ENCODE results near the gene ADIPOQ.
A peak's percentile ranks its signal among the peaks of the same experiment; 100 is the strongest.
"Not testable (repeated sequence)": the region's sequence is repeated elsewhere in the genome, so short reads cannot be mapped to it uniquely, and the experiment has no call there.

The ADIPOQ gene

DNA sequence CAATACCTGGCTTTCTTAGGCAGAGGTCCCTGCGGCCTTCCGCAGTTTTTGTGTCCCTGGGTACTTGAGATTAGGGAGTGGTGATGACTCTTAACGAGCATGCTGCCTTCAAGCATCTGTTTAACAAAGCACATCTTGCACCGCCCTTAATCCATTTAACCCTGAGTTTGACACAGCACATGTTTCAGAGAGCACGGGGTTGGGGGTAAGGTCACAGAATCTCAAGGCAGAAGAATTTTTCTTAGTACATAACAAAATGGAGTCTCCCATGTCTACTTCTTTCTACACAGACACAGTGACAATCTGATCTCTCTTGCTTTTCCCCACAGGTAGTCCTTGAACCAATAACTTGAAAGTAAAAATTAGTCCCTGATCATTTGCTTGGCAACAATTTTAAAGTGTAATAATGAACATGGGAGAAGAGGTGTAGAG lies 45.0 kb downstream of the ADIPOQ start:
- H3K36me3 ChIP-seq (ENCODE audit: control insufficient read depth in 1 of 2, insufficient read depth in 2 of 2, low read length in 2 of 2); H3K4me3 ChIP-seq (ENCODE audit: low read depth, low read length); H3K9ac ChIP-seq (ENCODE audit: low read length); DNase-seq; H2BK5ac ChIP-seq (ENCODE audit: low read depth, low read length, poor library complexity); H3K18ac ChIP-seq (ENCODE audit: low read length); H4K91ac ChIP-seq (ENCODE audit: low read depth, low read length); H4K12ac ChIP-seq (ENCODE audit: low read depth, low read length); H3K27me3 ChIP-seq (ENCODE audit: insufficient read depth, low read length); H3K23ac ChIP-seq (ENCODE audit: low read length); H2AK5ac ChIP-seq (ENCODE audit: low read length); H3K4me1 ChIP-seq (ENCODE audit: control insufficient read depth in 1 of 2, insufficient read depth in 2 of 2, low read length in 2 of 2); H3K79me2 ChIP-seq (ENCODE audit: control insufficient read depth, insufficient read depth, low read length, poor library complexity); H3K4ac ChIP-seq (ENCODE audit: low read depth, low read length); H2BK12ac ChIP-seq (ENCODE audit: low read length); H3K9me3 ChIP-seq (ENCODE audit: insufficient read depth, low read depth, low read length); H3K4me2 ChIP-seq (ENCODE audit: low read length); H3K79me1 ChIP-seq (ENCODE audit: low read length); H3K14ac ChIP-seq (ENCODE audit: low read length); H4K8ac ChIP-seq (ENCODE audit: low read depth, low read length); H2BK120ac ChIP-seq (ENCODE audit: insufficient read depth, low read length, poor library complexity); H3K27ac ChIP-seq (ENCODE audit: low read depth, low read length); H2AFZ ChIP-seq (ENCODE audit: insufficient read depth, low read length, poor library complexity): not testable (repeated sequence)
- no CpG with 5 or more reads among the region's 5 CpGs for WGBS (ENCODE audit: extremely low coverage, insufficient coverage, insufficient read length)

DNA sequence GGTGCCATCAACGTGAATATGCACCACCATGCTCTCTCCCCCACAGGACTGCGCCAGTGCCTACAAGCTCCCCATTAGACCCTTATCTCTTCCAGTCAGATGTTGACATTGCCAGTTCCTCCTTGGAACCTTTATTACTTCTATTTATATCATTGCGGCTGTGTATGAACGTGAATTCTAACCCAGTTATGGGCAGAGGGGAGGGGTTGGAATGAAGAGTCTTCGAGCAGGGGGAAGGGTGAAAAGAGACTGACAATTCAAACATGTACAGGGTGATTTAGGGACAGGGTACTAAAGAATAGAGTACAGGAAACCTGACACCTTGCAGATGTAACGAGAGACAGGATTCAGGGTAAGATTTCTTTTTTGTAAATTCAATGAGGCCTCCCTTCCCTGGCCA lies 46.1 kb downstream of the ADIPOQ start:
- DNase-seq, result no peak
- Histone ChIP-seq H3K79me2 (ENCODE audit: control insufficient read depth, insufficient read depth, low read length, poor library complexity) (no peaks in the 10 kb centered on the region), H2BK120ac (ENCODE audit: insufficient read depth, low read length, poor library complexity) (no peak overlapping the region), H3K79me1 (ENCODE audit: low read length) (no peaks in the 10 kb centered on the region), H4K8ac (ENCODE audit: low read depth, low read length) (no peak overlapping the region), H2AK5ac (ENCODE audit: low read length) (no peak overlapping the region), H3K27me3 (ENCODE audit: insufficient read depth, low read length) (no peaks in the 10 kb centered on the region), H3K23ac (ENCODE audit: low read length) (no peak overlapping the region), H2BK5ac (ENCODE audit: low read depth, low read length, poor library complexity) (no peak overlapping the region), H3K4me2 (ENCODE audit: low read length) (no peak overlapping the region), H3K4ac (ENCODE audit: low read depth, low read length) (no peak overlapping the region), H3K18ac (ENCODE audit: low read length) (no peak overlapping the region), H4K91ac (ENCODE audit: low read depth, low read length) (no peak overlapping the region), H4K12ac (ENCODE audit: low read depth, low read length) (no peak overlapping the region), H2AFZ (ENCODE audit: insufficient read depth, low read length, poor library complexity) (no peak overlapping the region), H3K14ac (ENCODE audit: low read length) (no peak overlapping the region), H3K27ac (ENCODE audit: low read depth, low read length) (no peak overlapping the region), H3K4me3 (ENCODE audit: low read depth, low read length) (no peak overlapping the region), H3K9ac (ENCODE audit: low read length) (no peak overlapping the region), H3K36me3 (ENCODE audit: control insufficient read depth in 1 of 2, insufficient read depth in 2 of 2, low read length in 2 of 2) (no peaks in the 10 kb centered on the region), H3K9me3 (ENCODE audit: insufficient read depth, low read depth, low read length) (no peaks in the 10 kb centered on the region), H2BK12ac (ENCODE audit: low read length) (no peak overlapping the region), H3K4me1 (ENCODE audit: control insufficient read depth in 1 of 2, insufficient read depth in 2 of 2, low read length in 2 of 2) (peaks cover 2 to 6% of the 10 kb centered on the region in 2 experiments)
- no CpG with 5 or more reads among the region's 6 CpGs for WGBS (ENCODE audit: extremely low coverage, insufficient coverage, insufficient read length)

DNA sequence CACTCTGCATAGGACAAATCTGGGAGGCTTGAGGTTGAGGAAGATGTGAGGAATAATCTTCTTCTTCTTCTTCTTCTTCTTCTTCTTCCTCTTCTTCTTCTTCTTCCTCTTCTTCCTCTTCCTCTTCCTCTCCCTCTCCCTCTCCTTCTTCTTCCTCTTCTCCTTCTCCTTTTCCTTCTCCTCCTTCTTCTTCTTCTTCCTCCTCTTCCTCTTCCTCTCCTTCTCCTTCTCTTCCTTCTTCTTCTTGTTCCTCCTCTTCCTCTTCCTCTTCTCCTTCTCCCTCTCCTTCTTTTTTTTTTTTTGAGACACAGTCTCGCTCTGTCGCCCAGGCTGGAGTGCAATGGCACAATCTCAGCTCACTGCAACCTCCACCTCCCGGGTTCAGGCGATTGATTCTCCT lies 47.2 kb downstream of the ADIPOQ start:
- not testable (repeated sequence) for H3K9ac ChIP-seq (ENCODE audit: low read length); H3K9me3 ChIP-seq (ENCODE audit: insufficient read depth, low read depth, low read length); H2BK12ac ChIP-seq (ENCODE audit: low read length); H3K4me1 ChIP-seq (ENCODE audit: control insufficient read depth in 1 of 2, insufficient read depth in 2 of 2, low read length in 2 of 2); H3K27ac ChIP-seq (ENCODE audit: low read depth, low read length); H3K4me3 ChIP-seq (ENCODE audit: low read depth, low read length); H3K14ac ChIP-seq (ENCODE audit: low read length); H4K8ac ChIP-seq (ENCODE audit: low read depth, low read length); H3K4ac ChIP-seq (ENCODE audit: low read depth, low read length); H3K23ac ChIP-seq (ENCODE audit: low read length); DNase-seq; H3K18ac ChIP-seq (ENCODE audit: low read length); H2BK120ac ChIP-seq (ENCODE audit: insufficient read depth, low read length, poor library complexity); H3K79me1 ChIP-seq (ENCODE audit: low read length); H2AK5ac ChIP-seq (ENCODE audit: low read length); H4K91ac ChIP-seq (ENCODE audit: low read depth, low read length); H3K36me3 ChIP-seq (ENCODE audit: control insufficient read depth in 1 of 2, insufficient read depth in 2 of 2, low read length in 2 of 2); H3K27me3 ChIP-seq (ENCODE audit: insufficient read depth, low read length); H3K79me2 ChIP-seq (ENCODE audit: control insufficient read depth, insufficient read depth, low read length, poor library complexity); H4K12ac ChIP-seq (ENCODE audit: low read depth, low read length); H2AFZ ChIP-seq (ENCODE audit: insufficient read depth, low read length, poor library complexity); H2BK5ac ChIP-seq (ENCODE audit: low read depth, low read length, poor library complexity); H3K4me2 ChIP-seq (ENCODE audit: low read length)
- WGBS (ENCODE audit: extremely low coverage, insufficient coverage, insufficient read length), result no CpG with 5 or more reads among the region's 4 CpGs

GRCh38 chr3:186890911-186891310 lies 48.4 kb downstream of the ADIPOQ start:
- Histone ChIP-seq H4K91ac (ENCODE audit: low read depth, low read length) (no peak overlapping the region), H4K8ac (ENCODE audit: low read depth, low read length) (no peak overlapping the region), H3K36me3 (ENCODE audit: control insufficient read depth in 1 of 2, insufficient read depth in 2 of 2, low read length in 2 of 2) (no peaks in the 10 kb centered on the region), H3K14ac (ENCODE audit: low read length) (no peak overlapping the region), H3K23ac (ENCODE audit: low read length) (no peak overlapping the region), H2AFZ (ENCODE audit: insufficient read depth, low read length, poor library complexity) (no peak overlapping the region), H3K79me2 (ENCODE audit: control insufficient read depth, insufficient read depth, low read length, poor library complexity) (no peaks in the 10 kb centered on the region), H3K79me1 (ENCODE audit: low read length) (no peaks in the 10 kb centered on the region), H3K4me3 (ENCODE audit: low read depth, low read length) (no peak overlapping the region), H2BK120ac (ENCODE audit: insufficient read depth, low read length, poor library complexity) (no peak overlapping the region), H2AK5ac (ENCODE audit: low read length) (no peak overlapping the region), H3K18ac (ENCODE audit: low read length) (no peak overlapping the region), H3K9me3 (ENCODE audit: insufficient read depth, low read depth, low read length) (no peaks in the 10 kb centered on the region), H3K4ac (ENCODE audit: low read depth, low read length) (no peak overlapping the region), H3K4me1 (ENCODE audit: control insufficient read depth in 1 of 2, insufficient read depth in 2 of 2, low read length in 2 of 2) (peaks cover 2 to 6% of the 10 kb centered on the region in 2 experiments), H3K4me2 (ENCODE audit: low read length) (no peak overlapping the region), H4K12ac (ENCODE audit: low read depth, low read length) (no peak overlapping the region), H3K27me3 (ENCODE audit: insufficient read depth, low read length) (no peaks in the 10 kb centered on the region), H3K9ac (ENCODE audit: low read length) (no peak overlapping the region), H3K27ac (ENCODE audit: low read depth, low read length) (no peak overlapping the region), H2BK12ac (ENCODE audit: low read length) (no peak overlapping the region), H2BK5ac (ENCODE audit: low read depth, low read length, poor library complexity) (no peak overlapping the region)
- peak; percentile 17 to 46 for DNase-seq
